Right kidney (tissue), 1 donor: Measurements from ENCODE around the gene LGMN.
"Not testable (repeated sequence)": the region's sequence is repeated elsewhere in the genome, so short reads cannot be mapped to it uniquely, and the experiment has no call there.

ENCODE experiments used
- DNase-seq: peaks from one replicate; pipeline ENCODE4 v3.0.0-alpha.2; 2016

The LGMN gene

GRCh38 chr14:92695562-92695961, 52.9 kb downstream of the LGMN start:
- DNase-seq = no peak

- DNase-seq = no peak
These were observed 53.6 kb downstream of the LGMN start for GRCh38 chr14:92694807-92695206.

GRCh38 chr14:92693998-92694795, 54.2 kb downstream of the LGMN start:
- DNase-seq = no peak

GRCh38 chr14:92692822-92693226, 55.6 kb downstream of the LGMN start:
- no peak for DNase-seq

GRCh38 chr14:92690171-92691011, 58.0 kb downstream of the LGMN start:
- DNase-seq = peak; percentile 39

GRCh38 chr14:92688434-92689375, 59.7 kb downstream of the LGMN start:
- DNase-seq = no peak

GRCh38 chr14:92687681-92688433, 60.6 kb downstream of the LGMN start:
- peak; percentile 74 for DNase-seq

- peak; percentile 83 for DNase-seq
These were observed 61.5 kb downstream of the LGMN start for GRCh38 chr14:92686900-92687427.

GRCh38 chr14:92686411-92686899, 62.0 kb downstream of the LGMN start:
- DNase-seq = no peak

GRCh38 chr14:92685784-92686355, 62.6 kb downstream of the LGMN start:
- DNase-seq = no peak

GRCh38 chr14:92684801-92685560, 63.4 kb downstream of the LGMN start:
- no peak for DNase-seq

- no peak for DNase-seq
These were observed 65.4 kb downstream of the LGMN start for GRCh38 chr14:92683041-92683440.

- peak; percentile 62 for DNase-seq
These were observed 67.4 kb downstream of the LGMN start for GRCh38 chr14:92680781-92681650.

GRCh38 chr14:92680330-92680729, 68.1 kb downstream of the LGMN start:
- not testable (repeated sequence) for DNase-seq

- DNase-seq = no peak
These were observed 69.2 kb downstream of the LGMN start for GRCh38 chr14:92679246-92679645.

GRCh38 chr14:92678766-92679165, 69.7 kb downstream of the LGMN start:
- DNase-seq = no peak

GRCh38 chr14:92677955-92678354, 70.5 kb downstream of the LGMN start:
- no peak for DNase-seq

GRCh38 chr14:92677087-92677668, 71.2 kb downstream of the LGMN start:
- DNase-seq = no peak
